Activated T-helper 1 cell treated with Interleukin-2 at 50 U/mL for 16 hours (primary cell): ENCODE data around the gene MORC1.

Experiments used
- DNase-seq: peaks from one replicate; pipeline ENCODE4 v3.0.0-alpha.2; 2020; ENCODE audit warnings: low read depth

The MORC1 gene

DNA sequence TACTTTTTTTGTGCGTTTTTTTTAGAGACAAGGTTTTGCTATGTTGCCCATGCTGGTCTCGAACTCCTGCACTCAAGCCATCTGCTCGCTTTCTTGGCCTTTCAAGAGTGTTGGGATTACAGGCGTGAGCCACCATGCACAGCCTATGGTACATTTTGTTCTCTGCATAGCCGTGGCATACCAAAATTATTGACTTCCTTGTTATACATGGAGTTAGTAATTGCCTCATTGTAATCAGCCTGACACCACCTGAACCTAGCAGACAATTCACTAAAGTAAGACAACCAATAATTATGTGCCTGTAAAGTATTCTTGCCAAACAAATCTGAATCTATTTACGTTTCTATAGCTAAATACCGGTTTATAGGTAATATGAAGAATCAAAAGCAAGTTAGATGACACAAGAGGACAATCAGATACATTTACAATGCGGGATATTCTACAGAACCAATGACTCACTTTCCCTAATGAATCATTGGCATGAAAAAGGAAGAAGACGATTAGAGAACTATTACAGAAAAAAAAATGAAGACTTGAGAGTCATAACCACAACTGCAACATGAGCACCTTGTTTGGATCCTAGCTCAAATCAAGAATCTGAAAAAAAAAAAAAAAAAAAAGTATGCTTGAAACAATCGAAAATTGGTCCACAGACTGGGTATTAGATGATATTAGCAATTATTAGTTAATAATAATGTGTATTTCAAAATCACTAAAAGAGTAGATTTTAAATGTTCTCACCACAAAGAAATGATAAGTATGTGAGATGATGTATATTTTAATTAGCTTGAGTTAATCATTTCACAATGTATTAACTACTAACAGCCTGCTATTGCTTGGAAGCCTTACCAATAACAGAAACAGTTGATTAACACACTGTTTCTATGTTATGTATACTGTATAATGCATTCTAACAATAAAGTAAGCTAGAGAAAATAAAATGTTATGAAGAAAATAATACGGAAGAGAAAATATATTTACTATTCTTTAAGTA lies 171.3 kb downstream of the MORC1 start:
- no peak for DNase-seq

DNA sequence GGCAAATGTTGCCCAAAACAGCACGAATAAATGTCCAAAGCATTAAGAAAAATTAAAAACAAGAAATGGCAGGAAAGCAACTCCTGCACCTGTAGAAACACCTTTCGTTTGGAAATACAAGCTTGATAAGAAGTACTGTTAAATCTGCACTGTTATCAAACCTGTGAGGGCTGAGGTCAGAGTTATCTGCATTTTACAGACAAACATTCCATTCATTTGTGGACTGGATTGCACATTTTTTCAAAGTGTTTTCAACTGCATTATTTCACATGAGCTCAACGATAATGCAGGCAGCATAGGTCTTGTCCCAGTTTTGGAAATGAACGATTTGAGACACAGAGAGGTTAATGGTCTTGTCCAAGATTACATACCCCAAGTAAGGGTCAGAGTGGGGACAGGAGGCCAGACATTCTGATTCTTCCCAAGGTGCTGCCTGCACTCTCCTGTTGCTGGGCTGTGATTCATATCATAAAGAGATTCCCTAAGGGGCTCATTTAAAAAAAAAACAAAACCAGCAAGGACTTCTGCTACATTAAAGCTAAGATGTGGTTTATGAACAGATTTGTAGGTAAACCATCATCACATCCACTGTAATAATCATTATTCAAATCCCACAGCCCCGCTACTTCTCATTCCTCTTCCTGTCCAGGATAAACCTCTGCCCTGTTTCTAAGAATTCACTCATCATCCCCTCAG lies 177.2 kb downstream of the MORC1 start:
- DNase-seq, result no peak

DNA sequence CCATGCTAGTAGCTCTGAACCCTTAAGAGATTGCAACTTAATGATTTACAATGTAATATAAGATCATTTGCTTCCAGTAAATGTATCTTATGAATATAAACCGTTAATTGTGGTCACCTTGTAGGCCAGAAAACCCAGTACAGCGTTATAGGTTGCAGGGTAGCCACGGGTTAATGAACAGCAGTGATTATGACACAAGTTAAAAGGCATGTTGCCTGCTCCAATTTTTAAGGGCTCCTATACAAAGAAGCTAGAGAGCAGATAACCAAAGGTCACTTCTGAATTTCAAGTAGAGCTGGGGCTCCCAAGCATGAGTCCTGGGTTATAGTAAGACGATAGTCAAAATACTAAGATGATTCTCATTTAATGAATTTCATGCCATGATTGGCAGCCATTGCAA lies 177.8 kb downstream of the MORC1 start:
- no peak for DNase-seq

GRCh38 chr3:108936924-108937689 lies 180.8 kb downstream of the MORC1 start:
- DNase-seq, result no peak

- no peak for DNase-seq
Observed at GRCh38 chr3:108931035-108931434, 186.9 kb downstream of the MORC1 start.

- DNase-seq, result no peak
Observed at GRCh38 chr3:108918866-108919265, 199.1 kb downstream of the MORC1 start.

DNA sequence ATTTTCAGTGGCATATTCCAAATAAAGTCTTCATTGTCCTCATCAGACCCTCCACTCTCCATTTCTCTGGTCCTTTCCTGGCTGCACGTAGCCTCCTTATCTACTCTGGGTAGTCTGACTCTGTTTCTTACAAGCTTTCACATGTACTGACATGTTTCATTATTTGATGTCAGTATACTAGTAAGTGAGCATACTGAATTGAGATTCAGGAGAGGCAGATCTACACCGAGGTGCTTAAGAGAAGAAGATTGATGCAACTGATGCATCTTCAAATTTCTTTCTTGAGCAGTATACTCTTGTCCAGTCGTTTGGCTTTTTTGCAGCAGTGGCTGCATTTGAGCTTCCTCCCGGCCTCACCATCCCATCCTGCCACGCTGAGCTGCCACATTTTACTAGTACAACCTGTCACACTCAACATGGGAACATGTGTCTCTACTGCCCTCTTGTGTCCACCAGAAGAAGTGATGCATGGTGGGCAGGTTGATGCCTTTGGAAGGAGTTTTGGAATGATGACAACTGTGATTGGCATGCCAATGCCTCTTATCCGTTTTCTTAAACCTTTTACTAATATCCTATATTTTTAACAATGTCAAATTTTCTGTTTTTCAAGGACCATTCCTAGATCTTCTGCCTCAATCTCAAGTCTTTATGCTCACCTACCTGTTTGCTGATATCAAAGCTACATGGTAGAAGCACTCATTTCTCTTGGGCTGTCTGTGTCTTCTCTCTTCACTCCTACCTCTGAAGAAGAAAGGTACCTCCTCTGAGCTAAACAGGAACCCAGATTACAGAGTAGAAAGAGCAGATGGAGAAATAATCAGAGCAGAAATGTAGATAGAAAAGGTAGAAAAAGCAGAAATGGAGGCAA lies 202.9 kb downstream of the MORC1 start:
- DNase-seq, result peak; percentile 27

- DNase-seq, result no peak
Observed at GRCh38 chr3:108909799-108910198, 208.1 kb downstream of the MORC1 start.
